ENCODE data around the gene LRFN4. TPM values are rescaled to one million over a fixed set of nuclear protein-coding genes. Genes with fewer than 3 reads are reported as not detected.

Gene LRFN4
- total RNA-seq, 4 donors from 2014 or later, result 6.7 to 13.5 (median 7.2) TPM

GRCh38 chr11:66845143-66845875 is 11.6 kb upstream of the LRFN4 start:
- Histone ChIP-seq H3K4me3 (no peak overlapping the region), H3K36me3 (peaks cover 0 to 69% (median 0%) of the 10 kb centered on the region in 3 donors), H3K27me3 (no peaks in the 10 kb centered on the region), H3K9me3 (no peaks in the 10 kb centered on the region), H3K4me1 (peaks cover 25 to 68% (median 33%) of the 10 kb centered on the region in 3 donors), H3K27ac (no peak overlapping the region)
- no peak for TF ChIP-seq POLR2A (IDR thresholded peaks at IDR 0.05)
- DNase-seq, result no peak
- intact Hi-C loops (cut with DNase I), result no loop called here
- 88 to 96% methylated on average over 4 to 7 of the region's 15 CpGs for WGBS, 2 donors

GRCh38 chr11:66845876-66846212 is 11.0 kb upstream of the LRFN4 start:
- Histone ChIP-seq H3K9me3 (no peaks in the 10 kb centered on the region), H3K4me3 (no peak overlapping the region), H3K27me3 (no peaks in the 10 kb centered on the region), H3K36me3 (peaks cover 0 to 65% (median 0%) of the 10 kb centered on the region in 3 donors), H3K27ac (peak overlapping the region in 2 of 4 donors; percentile 45 to 51), H3K4me1 (peaks cover 25 to 63% (median 28%) of the 10 kb centered on the region in 3 donors)
- intact Hi-C loops (cut with DNase I), result no loop called here
- DNase-seq, result no peak
- WGBS, 2 donors, result 53% methylated on average over 2 of the region's 9 CpGs; no CpG with 5 or more reads in 1 of the 2 donors
- TF ChIP-seq POLR2A (IDR thresholded peaks at IDR 0.05) (no peak), CTCF (IDR thresholded peaks at IDR 0.05) (no peak)

- Histone ChIP-seq H3K4me1 (peaks cover 20 to 55% (median 22%) of the 10 kb centered on the region in 3 donors), H3K36me3 (peaks cover 0 to 63% (median 0%) of the 10 kb centered on the region in 3 donors), H3K27ac (peak overlapping the region in 2 of 4 donors; percentile 45 to 51), H3K27me3 (no peaks in the 10 kb centered on the region), H3K4me3 (no peak overlapping the region), H3K9me3 (no peaks in the 10 kb centered on the region)
- TF ChIP-seq POLR2A (IDR thresholded peaks at IDR 0.05) (no peak), CTCF (IDR thresholded peaks at IDR 0.05) (no peak)
- intact Hi-C loops (cut with DNase I), result no loop called here
- no peak for DNase-seq
- 77% methylated on average over 3 of the region's 4 CpGs; no CpG with 5 or more reads in 1 of the 2 donors for WGBS, 2 donors
Measured at GRCh38 chr11:66846671-66847091, 10.2 kb upstream of the LRFN4 start.

GRCh38 chr11:66847461-66848232 is 9.2 kb upstream of the LRFN4 start:
- DNase-seq, result no peak
- TF ChIP-seq CTCF (IDR thresholded peaks at IDR 0.05) (no peak), POLR2A (IDR thresholded peaks at IDR 0.05) (no peak)
- Histone ChIP-seq H3K4me3 (no peak overlapping the region), H3K9me3 (no peaks in the 10 kb centered on the region), H3K36me3 (peaks cover 0 to 66% (median 0%) of the 10 kb centered on the region in 3 donors), H3K4me1 (peaks cover 11 to 45% (median 13%) of the 10 kb centered on the region in 3 donors), H3K27ac (peak overlapping the region in 2 of 4 donors; percentile 45 to 51), H3K27me3 (no peaks in the 10 kb centered on the region)
- intact Hi-C loops (cut with DNase I), result no loop called here
- WGBS, 2 donors, result 80 to 84% methylated on average over 7 to 12 of the region's 14 CpGs

GRCh38 chr11:66848671-66849500 is 8.0 kb upstream of the LRFN4 start:
- Histone ChIP-seq H3K27me3 (no peaks in the 10 kb centered on the region), H3K4me1 (peaks cover 10 to 40% (median 10%) of the 10 kb centered on the region in 3 donors), H3K27ac (no peak overlapping the region), H3K9me3 (no peaks in the 10 kb centered on the region), H3K36me3 (peaks cover 0 to 66% (median 0%) of the 10 kb centered on the region in 3 donors), H3K4me3 (no peak overlapping the region)
- WGBS, 2 donors, result 70 to 92% methylated on average over 8 to 10 of the region's 28 CpGs
- intact Hi-C loops (cut with DNase I), result no loop called here
- DNase-seq, result no peak
- TF ChIP-seq CTCF (IDR thresholded peaks at IDR 0.05), result no peak
